GM18951 (cell line): ENCODE results near the gene MACO1.

ENCODE experiments used
- POLR2A ChIP-seq: IDR thresholded peaks from 4 replicates; pipeline ENCODE4 v1.6.1; 2011; ENCODE audit warnings: mild to moderate bottlenecking; ENCODE audit not compliant: insufficient read length, insufficient read depth; ENCODE audit errors: extremely low read depth
- in situ Hi-C: fragments of 300-500 bp; cut with MboI; formaldehyde crosslinking; loops from one replicate; pipeline ENCODE4 v1.12.0; 2022; ENCODE audit warnings: low sequenced_read_pairs, mixed read lengths, inconsistent platforms; ENCODE audit not compliant: unreplicated experiment

MACO1 gene

GRCh38 chr1:25525361-25525688, 94.6 kb downstream of the MACO1 start:
- no peak for TF ChIP-seq POLR2A
- in situ Hi-C loops, result no loop called here

GRCh38 chr1:25526753-25527152, 96.1 kb downstream of the MACO1 start:
- no peak for TF ChIP-seq POLR2A
- in situ Hi-C loops, result no loop called here

DNA sequence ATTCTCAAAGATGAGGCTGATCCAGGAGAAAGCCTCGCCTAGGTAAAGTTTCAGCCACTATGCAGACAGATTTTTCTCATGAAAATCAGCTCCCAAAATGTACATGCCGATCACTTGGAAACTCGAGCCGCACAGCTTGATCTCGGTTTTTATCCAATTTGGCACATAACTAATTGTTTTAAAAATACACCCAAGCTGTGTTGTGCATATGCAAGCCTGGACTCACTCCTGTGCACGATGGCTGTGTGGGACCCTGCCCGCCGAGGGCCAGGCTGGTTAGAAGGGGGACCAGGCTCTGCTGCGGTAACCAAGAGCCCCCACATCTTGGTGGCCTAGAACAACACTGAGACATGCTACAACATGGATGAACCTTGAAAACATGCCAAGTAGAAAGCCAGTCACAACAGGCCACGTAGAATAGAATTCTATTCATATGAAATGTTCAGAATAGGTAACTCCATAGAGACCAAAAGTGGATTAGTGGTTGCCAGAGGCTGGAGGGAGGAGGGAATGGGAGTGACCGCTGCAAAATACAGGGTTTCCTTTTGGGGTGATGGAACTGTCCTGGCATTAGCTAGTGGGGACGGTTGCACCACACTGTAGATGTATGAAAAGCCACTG, 96.6 kb downstream of the MACO1 start:
- in situ Hi-C loops, result no loop called here
- no peak for TF ChIP-seq POLR2A

GRCh38 chr1:25527946-25528595, 97.4 kb downstream of the MACO1 start:
- in situ Hi-C loops, result no loop called here

GRCh38 chr1:25528881-25529517, 98.3 kb downstream of the MACO1 start:
- no peak for TF ChIP-seq POLR2A
- in situ Hi-C loops, result no loop called here

More at GRCh38 chr1:25527946-25528595, 97.4 kb downstream of the MACO1 start:
- no peak for TF ChIP-seq POLR2A

DNA sequence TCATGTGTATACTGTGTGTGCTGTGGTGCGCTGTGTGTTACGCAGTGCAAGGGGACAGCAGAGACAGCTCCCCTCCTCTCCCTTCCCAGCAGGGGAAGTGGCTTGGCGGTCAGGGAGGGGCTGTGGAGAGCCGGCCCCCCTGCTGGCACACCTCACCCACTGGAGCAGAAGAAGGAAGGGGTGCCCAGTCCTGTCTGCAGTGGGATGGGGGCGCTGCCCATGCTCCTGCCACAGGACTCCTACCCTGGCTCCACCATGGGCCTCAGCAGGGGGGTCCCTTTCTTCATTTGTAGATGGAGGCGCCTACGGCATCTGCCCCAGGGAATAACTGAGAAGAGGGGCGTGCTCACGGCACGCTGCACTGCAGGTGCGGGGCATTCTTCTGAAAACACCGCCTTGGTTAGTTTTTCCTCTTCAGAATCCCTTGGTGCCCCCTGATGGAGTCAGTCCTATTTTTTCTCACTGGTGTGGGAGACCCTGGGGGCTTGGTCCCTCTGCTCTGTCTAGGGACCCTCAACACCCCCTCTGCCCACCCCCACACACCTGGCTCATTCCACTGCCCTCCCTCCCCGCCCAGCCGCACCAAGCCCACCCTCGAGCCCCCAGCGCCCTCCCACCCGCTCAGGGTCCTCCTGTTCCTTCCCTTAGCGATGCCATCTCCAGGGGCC, 99.0 kb downstream of the MACO1 start:
- in situ Hi-C loops, result no loop called here
- no peak for TF ChIP-seq POLR2A

GRCh38 chr1:25530186-25531081, 99.7 kb downstream of the MACO1 start:
- no peak for TF ChIP-seq POLR2A
- in situ Hi-C loops, result no loop called here

- in situ Hi-C loops, result no loop called here
- TF ChIP-seq POLR2A, result no peak
Measured at GRCh38 chr1:25531082-25531461, 100.4 kb downstream of the MACO1 start.

DNA sequence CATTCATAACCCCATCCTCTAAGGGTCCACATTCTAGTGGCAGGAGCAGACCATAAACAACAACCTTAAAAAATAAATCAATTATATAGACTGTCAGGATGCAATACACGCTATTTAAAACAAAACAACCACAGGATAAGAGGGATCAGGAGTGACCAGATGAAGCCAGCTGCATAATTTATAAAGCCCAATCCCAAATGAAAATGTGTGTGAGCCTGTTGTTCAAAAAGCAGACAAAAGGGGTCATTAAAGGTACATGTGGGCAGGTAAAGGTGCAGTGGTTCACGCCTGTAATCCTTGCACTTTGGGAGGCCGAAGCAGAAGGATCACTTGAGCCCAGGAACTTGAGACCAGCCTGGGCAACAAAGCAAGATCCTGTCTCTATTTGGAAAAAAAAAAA, 102.3 kb downstream of the MACO1 start:
- in situ Hi-C loops, result no loop called here
- TF ChIP-seq POLR2A, result no peak

GRCh38 chr1:25533775-25534409, 103.2 kb downstream of the MACO1 start:
- in situ Hi-C loops, result no loop called here
- no peak for TF ChIP-seq POLR2A

DNA sequence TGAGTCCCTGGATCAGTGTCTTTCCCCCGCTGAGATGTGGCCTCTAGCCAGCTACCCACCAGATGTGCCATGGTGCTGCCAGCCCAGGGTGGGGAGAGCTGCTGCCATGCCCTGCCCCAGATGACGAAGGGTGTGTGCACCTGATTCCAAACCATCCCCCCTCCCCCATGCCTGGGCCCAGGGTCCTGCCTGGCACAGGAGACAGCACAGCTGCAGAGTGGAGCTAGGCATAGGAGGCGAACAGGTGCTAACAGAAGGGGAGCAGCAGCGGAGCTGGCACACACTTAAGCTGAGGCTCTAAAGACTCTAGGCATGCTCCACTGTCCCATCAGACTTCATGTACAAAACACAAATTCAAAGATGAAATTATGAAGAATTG, 103.7 kb downstream of the MACO1 start:
- TF ChIP-seq POLR2A, result no peak
- in situ Hi-C loops, result no loop called here

GRCh38 chr1:25536124-25536523, 105.4 kb downstream of the MACO1 start:
- in situ Hi-C loops, result no loop called here
- no peak for TF ChIP-seq POLR2A
